HG03521 (cell line): Measurements from ENCODE around the gene HUNK.
"Not testable (repeated sequence)": the region's sequence is repeated elsewhere in the genome, so short reads cannot be mapped to it uniquely, and the experiment has no call there.

ENCODE experiments used
- ATAC-seq: cut with Tn5 transposase; IDR thresholded peaks from one replicate; pipeline ENCODE4 v1.9.1; 2021; ENCODE audit warnings: mild to moderate bottlenecking, moderate library complexity; ENCODE audit not compliant: unreplicated experiment

The HUNK gene

DNA sequence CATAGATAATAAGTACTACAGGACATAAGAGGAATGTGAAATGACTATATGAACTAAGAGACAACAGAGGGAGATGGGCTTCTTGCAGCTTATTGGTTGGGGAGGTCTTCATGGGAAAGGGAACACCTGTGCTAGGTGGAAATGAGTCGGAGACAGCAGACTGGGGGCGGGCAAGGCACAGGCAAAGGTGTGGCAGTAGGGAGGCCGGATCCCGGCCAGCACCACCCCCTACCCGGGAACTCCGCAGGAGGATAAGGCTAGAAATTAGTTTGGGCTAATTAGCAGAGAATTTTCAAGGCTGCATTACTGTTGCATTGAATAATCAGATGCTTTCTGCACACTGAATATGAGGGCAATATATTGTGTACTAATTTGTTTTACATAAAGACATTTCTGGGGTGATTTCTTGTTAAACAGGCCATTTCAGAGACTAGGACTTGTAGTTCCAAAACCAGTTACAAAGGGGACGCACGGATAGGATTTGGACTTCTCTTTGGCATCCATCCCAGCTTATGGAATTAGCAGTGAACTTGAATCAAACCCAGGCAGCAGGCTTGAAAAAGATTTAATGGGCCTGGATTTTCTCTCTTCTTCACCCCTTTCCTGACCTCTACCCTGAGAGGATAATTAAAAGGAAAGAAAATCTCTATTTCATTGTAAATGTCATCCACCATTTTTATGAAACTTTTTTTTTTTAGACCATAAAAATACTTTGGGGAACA is 2.2 kb upstream of the HUNK start:
- no peak for ATAC-seq

DNA sequence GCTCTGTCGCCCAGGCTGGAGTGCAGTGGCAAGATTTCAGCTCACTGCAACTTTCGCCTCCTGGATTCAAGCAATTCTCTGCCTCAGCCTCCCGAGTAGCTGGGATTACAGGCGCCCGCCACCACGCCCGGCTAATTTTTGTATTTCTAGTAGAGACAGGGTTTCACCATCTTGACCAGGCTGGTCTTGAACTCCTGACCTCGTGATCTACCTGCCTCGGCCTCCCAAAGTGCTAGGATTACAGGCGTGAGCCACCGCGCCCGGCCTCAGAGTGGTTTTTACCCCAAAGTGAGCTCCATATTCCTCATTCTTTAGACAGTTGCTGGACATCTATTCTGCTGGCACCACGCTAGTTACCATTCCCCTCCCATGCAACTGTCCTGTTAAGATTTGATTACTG is 1.4 kb upstream of the HUNK start:
- ATAC-seq, result not testable (repeated sequence)

DNA sequence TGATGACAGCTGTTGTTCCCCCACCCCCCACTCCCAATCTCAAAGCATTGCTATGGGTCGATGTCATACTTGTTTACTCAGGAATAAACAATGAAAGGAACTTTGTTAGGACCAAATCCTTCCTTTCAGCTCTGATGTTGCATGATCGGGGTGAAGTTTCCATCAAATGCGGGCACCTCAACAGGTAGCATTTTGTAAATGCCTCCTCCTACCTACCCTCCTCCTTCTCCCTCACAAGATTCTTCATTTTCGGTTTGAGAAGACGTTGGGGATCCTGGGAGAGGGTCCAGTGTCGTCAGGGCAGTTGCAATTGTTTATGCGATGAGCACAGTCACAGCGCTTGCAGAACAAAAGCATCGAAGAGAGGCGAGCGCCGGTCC is 758 bp upstream of the HUNK start:
- no peak for ATAC-seq

DNA sequence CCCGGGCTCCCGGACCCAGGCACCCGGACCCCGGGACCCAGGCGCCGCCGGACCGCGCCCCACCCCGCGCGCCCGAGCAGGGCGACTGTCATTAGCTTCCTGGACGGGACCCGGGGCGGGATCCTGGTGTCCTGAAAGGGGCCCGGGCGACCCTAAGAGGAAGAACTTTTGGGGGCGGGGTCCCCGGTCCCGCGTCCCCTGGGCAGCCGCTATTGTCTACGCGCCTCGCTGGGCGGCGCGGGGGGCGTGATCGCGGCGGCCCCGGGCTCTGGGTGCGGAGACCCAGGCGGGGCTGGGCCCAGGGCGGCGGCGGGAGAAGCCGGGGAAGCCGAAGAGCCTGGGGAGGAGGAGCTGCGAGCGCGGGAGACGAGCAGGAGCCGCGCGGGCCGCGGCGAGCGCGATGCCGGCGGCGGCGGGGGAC is 465 bp downstream of the HUNK start:
- no peak for ATAC-seq

DNA sequence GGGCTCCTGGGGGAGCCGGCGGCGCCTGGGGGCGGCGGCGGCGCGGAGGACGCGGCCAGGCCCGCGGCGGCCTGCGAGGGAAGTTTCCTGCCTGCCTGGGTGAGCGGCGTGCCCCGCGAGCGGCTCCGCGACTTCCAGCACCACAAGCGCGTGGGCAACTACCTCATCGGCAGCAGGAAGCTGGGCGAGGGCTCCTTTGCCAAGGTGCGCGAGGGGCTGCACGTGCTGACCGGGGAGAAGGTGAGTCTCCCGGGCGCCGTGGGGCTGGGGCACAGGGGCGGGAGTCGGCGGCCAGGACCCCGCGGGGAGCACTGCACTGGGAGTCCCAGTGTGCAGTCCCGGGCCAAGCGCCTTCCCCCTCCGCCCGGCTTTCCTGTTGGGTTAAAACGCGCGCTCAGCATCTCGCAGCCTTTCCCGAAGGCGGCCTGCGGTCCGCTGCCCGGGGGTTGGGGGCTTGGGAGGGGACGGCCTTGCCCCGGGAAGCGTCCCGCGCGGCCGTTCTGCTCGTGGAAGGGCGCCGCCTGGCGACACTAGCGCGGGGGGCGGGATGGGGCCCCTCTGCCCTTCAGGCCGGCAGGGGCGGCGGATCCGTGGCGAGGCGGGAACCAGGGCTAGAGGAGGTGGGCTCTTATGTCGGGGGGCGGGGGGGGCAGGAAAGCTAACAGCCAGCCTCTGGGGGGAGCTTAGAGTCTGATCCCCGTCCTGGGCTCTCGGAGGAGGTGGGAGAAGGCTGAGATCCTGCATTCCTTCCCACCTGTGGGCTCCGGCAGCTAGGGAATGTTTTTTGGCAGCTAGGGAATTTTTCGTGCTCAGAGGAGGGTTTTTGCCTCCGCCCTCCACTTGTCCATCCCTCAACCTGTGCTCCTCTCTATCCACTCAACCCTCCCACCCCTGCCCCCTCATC is 1.1 kb downstream of the HUNK start:
- no peak for ATAC-seq

DNA sequence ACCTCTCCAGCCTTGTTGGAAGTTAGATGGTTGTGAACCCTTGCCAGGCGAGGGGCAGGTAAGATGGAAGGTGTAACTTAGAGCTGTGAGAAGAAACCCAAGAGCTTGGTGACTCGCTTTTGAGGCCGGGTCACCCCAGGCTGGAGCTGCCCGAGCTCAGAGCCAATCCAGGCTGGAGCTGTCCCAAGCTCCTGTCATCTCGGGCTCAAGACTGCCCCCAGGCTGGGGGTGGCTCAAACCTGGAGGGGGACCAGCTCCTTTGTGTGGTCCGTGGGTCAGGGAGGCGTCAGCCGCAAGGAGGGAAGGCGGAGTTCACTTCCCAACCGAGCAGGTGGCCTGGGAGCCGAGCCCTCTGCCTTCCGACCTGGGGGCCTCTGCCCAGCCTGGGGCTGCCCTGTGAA is 2.0 kb downstream of the HUNK start:
- ATAC-seq, result no peak

DNA sequence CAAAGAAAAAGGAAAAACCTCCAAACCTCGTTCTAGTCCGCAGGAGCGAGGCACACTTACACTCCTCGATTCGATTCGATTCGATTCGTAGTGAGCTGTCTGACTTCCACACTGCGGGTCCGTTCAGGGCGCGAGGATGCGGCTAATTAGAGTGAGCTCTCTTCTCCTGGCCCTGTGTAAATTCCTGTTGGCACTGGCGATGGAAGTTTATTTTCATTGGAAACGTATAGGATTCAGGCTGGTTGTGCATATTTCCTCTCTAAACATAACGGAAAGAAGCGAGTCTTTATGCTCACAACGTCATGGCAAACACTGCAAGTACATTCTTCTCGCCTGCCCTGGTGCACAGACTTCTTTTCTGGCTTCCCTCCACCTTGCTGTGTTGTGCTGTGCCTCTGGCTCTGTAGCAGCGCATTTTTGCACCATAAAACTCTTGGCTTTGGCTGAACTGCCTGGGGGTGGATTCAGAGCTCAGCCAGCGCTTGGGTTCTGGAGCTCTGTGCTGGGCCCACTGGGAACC is 2.7 kb downstream of the HUNK start:
- ATAC-seq, result no peak

DNA sequence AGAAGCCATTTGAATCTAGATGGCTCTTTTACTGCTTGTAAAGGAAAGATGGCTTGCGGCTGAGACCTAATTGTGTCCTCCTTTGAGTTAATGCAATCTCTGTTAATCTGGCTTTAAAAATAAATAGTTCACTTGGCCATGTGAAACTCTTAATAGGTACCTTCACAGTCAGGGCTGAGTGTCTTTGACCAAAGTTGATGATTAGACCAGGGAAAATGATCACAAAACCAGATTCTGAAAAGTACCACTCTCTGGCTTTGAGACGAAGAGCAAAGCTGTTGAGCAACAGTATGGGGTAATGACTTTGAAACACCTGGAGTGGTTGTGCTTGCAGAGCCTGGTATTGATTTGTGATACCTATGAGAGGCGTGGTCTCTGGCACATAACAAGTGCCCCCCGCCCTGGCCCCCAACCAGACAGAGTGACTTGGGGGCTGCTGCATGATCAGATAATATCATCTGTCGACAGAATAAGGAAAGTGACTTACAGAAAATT is 4.7 kb downstream of the HUNK start:
- no peak for ATAC-seq

DNA sequence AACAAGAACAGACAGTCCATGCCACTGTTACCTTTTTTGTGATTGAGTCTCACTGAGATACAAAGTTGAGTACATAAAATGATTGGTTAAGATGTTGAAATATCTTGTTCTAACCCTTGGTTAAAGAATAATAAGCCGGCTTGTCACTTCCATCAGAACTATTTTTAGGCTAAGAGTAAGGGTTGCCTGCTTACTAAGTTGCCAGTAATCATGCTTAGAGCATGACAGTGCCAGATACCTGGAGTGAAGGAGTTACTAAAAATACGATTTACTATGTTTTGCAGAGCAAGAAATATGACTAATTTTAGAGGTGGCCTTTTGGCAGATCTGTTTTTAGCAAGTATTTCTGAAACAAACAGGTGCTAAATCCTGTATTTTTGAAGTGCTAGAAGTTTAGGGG is 6.0 kb downstream of the HUNK start:
- no peak for ATAC-seq

DNA sequence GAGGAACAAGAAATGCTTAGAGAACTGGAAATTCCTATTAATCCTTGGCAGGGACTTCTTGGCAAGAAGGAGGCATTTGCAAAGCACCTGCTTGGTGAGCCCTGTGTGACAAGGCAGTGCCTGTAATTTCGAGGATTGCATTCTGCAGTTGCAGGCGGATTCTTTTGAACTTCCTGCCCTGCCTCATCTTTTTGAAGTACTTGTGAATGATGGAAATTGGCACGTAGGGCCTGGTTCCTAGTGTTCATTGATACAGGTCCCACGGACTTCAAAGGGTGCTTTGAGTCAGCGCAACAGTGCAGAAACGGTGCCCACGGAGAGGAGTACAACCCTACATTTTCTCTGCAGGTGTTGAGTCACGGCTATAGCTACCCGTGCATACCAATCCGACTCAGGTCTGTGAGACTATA is 6.4 kb downstream of the HUNK start:
- ATAC-seq, result no peak

DNA sequence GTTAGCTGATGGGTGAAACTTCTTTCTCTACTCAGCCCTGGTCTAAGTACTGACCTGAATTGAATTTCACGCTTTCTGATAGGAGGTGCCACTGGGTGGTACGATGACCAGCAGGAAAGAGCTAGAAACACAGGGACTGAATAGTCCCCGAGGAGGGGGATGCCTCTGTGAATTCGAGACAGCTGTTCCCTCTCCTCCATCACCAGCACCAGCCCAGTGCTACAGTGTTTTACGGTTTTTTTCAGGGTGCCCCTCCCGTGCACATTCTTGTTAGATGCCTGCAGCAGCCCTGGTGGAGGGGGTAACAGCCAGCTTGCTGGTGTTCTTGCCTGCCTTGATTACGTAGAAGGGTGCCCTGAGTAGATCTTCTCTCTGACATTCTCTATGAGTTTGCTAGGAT is 7.1 kb downstream of the HUNK start:
- ATAC-seq, result no peak

DNA sequence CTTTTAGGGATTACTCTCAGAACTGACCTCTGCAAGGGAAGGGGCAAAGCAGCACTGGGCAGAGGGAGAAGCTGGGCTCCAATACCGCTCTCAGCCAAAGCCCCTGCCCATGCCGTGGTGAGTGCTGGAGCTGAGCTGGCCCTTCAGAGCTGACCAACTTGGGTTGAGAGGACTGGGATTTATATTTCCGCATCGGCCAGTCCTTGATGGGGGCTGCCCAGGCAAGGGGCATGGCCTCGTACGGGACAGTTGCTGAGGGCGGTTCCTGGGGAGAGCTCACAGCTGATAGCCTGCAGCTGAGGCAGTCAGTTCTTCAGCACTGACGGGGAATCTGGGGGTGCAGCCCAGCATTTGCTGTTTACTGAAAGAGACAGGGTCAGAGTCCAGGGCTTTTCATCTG is 8.0 kb downstream of the HUNK start:
- no peak for ATAC-seq

DNA sequence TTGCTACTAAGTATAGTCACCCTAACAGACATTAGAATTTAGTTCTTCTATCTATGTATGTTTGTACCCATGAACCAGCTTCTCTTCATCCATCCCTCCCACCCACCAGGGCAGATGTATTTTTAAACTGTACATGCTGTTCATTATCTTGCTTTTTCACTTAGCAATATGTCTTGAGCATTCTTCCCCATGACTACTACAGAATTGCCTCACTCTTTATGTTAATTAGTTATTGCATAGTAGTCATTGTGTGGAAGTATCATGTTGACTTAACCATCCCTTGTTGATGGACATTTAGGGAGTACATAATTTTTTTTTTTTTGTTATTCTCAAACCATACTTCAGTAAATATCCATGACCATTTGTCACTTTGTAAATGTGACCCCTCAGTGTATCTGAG is 9.9 kb downstream of the HUNK start:
- no peak for ATAC-seq

DNA sequence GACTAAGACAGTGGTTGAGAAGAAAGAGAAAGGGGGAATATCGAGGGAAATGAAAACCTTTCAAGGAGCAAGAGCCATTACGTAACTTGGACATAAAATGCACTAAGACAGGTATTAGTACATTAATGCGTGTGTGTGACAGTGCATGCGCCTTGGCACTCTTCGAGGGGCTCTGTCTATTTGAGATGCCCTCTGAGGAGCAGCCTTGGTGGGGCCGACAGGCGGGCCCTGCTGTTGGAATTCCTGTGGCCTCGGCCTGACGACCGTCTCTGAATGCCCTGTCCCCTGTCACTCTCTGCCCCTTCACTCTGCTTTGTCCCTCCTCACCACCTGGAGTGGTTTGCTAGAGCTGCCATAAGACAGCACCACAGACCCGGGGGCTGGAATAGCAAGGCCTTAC is 12.3 kb downstream of the HUNK start:
- no peak for ATAC-seq

DNA sequence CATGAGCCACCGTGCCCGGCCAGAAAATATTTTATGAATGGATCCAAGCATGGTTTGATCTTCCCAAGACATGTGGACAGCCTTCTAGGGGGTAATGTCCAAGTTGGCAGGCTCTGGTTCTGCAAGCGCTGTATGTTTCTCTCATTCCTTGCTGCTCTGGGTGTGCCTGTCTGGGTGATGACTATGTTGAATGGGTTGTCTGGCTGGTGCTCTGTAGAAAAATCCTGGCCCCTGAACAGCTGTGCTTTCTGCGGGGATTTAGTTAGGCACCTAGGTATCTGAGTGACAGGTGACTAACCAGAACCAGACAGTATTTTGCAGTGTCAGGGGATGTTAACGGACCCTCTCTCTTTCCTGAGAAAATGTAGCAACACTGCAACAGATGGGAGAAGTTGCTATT is 14.1 kb downstream of the HUNK start:
- ATAC-seq, result no peak

DNA sequence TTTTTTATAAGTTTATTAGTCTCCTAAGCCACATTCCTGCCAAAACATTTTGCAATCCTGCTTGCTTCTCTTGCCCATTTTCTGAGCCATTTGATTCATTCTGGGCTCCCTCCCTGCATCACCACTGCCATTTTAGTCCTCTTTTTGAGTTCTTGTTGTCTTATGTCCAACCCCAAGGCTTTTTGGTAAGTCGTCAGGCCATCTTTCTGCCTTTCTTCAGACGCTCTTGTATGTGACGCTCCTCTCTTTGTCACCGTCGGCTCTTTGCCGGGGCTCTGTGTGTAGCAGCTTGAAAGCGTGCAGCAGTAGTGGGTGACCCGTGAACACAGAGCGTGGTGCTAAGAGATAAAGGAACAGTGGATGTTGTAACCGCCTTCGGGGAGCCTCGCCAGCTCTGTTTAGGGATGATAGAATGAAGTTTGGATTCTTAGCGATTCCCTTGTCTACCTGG is 14.6 kb downstream of the HUNK start:
- no peak for ATAC-seq

DNA sequence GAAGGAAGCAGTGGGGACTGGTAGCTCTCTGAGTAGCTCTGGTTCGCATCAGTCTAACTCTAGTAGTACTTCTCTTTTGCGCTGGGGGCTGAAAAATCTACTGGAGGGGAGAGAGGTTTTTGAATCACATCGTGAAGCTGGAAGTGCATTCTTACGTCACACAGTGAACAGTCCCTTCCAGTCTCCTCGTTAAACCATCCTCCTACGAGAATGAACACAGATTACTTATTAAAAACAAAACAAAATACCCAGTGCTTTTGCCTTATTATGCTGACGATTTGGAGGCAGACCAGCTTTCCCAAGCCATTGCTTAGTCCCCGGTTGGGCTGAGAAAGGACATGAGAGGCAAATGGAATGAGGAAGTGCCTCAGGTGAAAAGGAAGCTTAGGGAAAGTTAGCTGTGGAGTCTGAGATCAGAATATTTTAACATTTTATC is 16.1 kb downstream of the HUNK start:
- ATAC-seq, result no peak

DNA sequence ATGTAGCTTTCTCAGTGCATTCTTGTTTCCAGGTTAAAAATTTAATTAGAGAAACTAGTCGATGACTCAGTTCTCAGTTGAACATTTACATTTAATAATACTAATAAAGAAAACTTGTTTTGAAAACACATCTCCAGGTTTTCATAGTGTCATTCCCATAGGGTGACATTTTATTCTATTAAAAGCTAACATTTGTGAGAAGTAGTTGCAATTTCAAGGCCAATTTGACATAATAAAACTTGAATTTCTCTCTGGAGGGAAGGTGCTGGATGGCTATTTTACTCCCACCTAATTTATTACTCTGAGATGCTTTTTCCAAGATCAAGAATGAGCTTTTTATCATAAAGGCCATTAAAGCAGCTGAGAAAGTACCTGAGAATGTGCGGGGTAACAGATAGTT is 16.6 kb downstream of the HUNK start:
- ATAC-seq, result no peak

DNA sequence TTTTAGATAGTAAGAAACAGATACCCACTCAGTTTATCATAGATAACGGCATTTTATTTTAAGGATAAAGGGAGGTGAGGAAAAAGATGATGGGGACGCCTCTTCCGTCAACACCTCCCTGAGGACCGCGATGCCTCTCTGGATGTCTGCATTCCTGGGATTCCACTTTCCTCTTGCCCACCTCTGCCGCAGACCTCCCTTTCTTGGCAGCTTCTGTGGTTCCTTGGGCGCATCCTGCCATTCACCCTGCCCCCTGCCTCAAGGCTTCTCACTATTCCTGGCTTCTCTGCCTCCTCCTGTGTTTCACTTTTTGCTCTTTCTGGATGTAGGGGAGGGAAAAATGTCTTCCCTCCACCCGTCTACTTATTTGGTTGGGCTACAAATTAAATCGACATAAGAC is 19.9 kb downstream of the HUNK start:
- ATAC-seq, result no peak

DNA sequence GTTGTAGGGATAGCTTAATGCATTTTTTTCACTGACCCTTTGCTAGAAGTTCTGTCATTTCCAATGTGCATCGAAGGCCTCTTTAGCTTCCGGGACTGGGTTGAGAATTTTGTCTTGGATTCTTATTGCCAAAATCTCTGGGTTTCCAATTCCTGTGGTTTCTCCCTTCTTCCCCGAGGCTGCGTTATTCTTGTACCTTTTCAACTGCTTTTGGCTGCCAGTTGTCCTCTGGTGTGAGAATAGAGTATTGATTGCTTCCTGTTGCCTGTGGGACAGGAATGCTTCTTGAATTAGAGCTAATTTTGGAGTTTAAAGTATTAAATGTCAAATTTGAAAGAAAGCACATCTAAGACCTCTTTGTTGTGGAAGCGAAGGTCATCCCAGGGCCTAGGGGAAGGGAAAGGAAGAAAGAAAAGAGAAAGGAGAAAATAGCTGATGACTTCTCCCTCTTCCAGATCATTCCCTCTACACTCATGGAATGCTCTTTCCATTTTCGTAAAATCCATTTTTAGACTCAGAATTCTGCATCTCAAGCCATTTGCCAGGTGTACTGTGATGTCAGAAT is 21.1 kb downstream of the HUNK start:
- no peak for ATAC-seq

DNA sequence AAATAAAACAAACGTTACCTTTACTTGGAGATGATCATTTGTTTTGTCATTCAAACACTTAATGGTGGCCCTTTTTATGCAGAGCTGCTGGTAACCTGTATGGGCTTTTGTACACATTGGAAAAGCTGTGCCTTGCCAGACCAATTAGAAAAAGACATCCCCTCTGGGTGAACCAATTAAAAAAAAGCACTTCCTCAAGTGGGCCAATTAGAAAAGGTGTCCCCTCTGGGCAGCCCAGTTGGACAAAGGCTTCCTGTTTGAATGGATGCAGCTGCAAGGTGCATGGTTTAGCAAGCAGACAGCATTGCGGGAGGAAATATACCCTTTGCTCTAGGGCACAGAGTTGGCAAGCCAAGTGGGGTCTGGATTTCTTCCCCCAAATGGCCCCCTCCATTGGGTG is 21.6 kb downstream of the HUNK start:
- no peak for ATAC-seq
